GM11168 (cell line): ENCODE measurements around the gene PEAK3.

ENCODE experiments used
- in situ Hi-C: fragments of 300-500 bp; cut with MboI; formaldehyde crosslinking; loops from one replicate; pipeline ENCODE4 v1.12.0; 2022; ENCODE audit warnings: low sequenced_read_pairs; ENCODE audit not compliant: unreplicated experiment

PEAK3 gene

GRCh38 chr19:2242092-2242537 lies 39.9 kb downstream of the PEAK3 start:
- in situ Hi-C loops, result no loop called here

GRCh38 chr19:2240881-2241760 lies 40.9 kb downstream of the PEAK3 start:
- in situ Hi-C loops, result no loop called here

- in situ Hi-C loops, result no loop called here
Measured at GRCh38 chr19:2239771-2240770, 41.9 kb downstream of the PEAK3 start.

- in situ Hi-C loops, result no loop called here
Measured at GRCh38 chr19:2239173-2239572, 42.8 kb downstream of the PEAK3 start.

- in situ Hi-C loops, result no loop called here
Measured at GRCh38 chr19:2237869-2238153, 44.2 kb downstream of the PEAK3 start.

GRCh38 chr19:2237051-2237868 lies 44.7 kb downstream of the PEAK3 start:
- in situ Hi-C loops, result no loop called here

- in situ Hi-C loops, result no loop called here
Measured at GRCh38 chr19:2236314-2237050, 45.5 kb downstream of the PEAK3 start, which contains the start of the genes PLEKHJ1 and SF3A2. TSS of gene PLEKHJ1 (minus strand) at chr19:2236329. CDS start at chr19:2236248, 81 bp downstream. TSS of gene SF3A2 (plus strand) at chr19:2236824. CDS start at chr19:2243419, 6,595 bp downstream.

- in situ Hi-C loops, result no loop called here
Measured at GRCh38 chr19:2236064-2236313, 46.0 kb downstream of the PEAK3 start.

GRCh38 chr19:2235381-2236063 lies 46.5 kb downstream of the PEAK3 start:
- in situ Hi-C loops, result no loop called here

- in situ Hi-C loops, result no loop called here
Measured at GRCh38 chr19:2234996-2235380, 47.0 kb downstream of the PEAK3 start.

GRCh38 chr19:2233601-2234280 lies 48.2 kb downstream of the PEAK3 start:
- in situ Hi-C loops, result no loop called here

GRCh38 chr19:2232286-2233151 lies 49.5 kb downstream of the PEAK3 start:
- in situ Hi-C loops, result no loop called here

GRCh38 chr19:2231621-2232221 lies 50.3 kb downstream of the PEAK3 start:
- in situ Hi-C loops, result no loop called here

- in situ Hi-C loops, result no loop called here
Measured at GRCh38 chr19:2230807-2231533, 51.0 kb downstream of the PEAK3 start.

- in situ Hi-C loops, result no loop called here
Measured at GRCh38 chr19:2230033-2230531, 51.9 kb downstream of the PEAK3 start.
